ENCODE measurements around the gene KCNQ5.

KCNQ5 gene

DNA sequence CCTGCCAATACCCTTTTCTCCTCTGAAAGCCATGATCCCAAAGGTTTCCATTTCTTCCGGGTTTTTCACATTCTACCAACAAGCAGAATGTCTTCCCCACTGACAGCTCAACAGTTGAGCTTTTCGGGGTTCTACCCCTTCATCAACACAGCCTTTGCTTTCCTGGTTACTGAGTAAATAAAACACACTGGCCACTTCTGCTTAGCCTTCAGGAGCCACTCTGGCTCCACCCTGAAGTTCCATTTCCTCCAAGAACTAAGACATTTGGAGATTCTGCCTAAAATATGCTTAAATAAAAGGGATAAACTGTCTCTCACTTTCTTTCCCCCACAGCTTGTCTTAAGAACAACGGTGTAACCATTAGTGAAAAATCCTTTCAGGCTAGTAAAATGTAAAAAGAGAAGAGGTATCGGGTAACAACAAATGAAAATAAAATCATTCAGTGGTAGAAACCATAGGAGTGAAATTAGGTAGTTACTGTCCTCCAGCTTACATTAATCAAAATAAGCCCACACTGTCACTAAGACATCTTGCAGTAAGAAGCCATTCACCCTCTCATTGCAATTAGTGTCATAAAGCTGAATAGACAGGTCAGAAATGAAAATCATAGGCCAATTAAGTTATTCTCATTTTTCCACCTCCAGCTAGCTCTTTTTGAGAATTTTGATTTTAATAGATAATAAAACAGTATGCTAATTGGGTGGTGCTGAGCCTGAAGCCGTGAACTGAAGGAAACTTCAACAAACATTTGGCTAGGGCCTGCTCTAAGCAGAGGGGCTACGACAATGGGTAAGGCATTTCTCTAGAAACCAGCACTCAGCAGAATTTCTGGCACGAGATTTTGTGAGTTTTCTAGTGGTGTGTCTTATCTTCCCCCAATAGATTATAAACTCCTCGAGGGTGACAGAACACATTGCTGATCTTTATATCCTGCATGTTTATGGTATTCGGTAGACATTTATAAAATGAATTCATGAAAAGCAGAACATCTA lies 409.2 kb downstream of the KCNQ5 start:
- H2AFZ ChIP-seq (ENCODE audit: low read depth, low read length, severe bottlenecking), result no peak overlapping the region
- no peak overlapping the region for H3K4me3 ChIP-seq (ENCODE audit: insufficient read depth, low read length, poor library complexity, severe bottlenecking)
- no peak for TF ChIP-seq EZH2phosphoT487 (conservative IDR thresholded peaks at IDR 0.05; ENCODE audit: low read length)
- TF ChIP-seq, protein P1, sequence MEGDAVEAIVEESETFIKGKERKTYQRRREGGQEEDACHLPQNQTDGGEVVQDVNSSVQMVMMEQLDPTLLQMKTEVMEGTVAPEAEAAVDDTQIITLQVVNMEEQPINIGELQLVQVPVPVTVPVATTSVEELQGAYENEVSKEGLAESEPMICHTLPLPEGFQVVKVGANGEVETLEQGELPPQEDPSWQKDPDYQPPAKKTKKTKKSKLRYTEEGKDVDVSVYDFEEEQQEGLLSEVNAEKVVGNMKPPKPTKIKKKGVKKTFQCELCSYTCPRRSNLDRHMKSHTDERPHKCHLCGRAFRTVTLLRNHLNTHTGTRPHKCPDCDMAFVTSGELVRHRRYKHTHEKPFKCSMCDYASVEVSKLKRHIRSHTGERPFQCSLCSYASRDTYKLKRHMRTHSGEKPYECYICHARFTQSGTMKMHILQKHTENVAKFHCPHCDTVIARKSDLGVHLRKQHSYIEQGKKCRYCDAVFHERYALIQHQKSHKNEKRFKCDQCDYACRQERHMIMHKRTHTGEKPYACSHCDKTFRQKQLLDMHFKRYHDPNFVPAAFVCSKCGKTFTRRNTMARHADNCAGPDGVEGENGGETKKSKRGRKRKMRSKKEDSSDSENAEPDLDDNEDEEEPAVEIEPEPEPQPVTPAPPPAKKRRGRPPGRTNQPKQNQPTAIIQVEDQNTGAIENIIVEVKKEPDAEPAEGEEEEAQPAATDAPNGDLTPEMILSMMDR (IDR thresholded peaks at IDR 0.05; ENCODE audit: insufficient read depth, low read length, poor library complexity, severe bottlenecking), result no peak
- H3K9ac ChIP-seq (ENCODE audit: low read length), result no peak overlapping the region
- no peaks in the 10 kb centered on the region for H3K36me3 ChIP-seq (ENCODE audit: low read length)
- no peaks in the 10 kb centered on the region for H3K9me3 ChIP-seq (ENCODE audit: insufficient read depth, low read length)
- no peaks in the 10 kb centered on the region for H3F3A ChIP-seq (ENCODE audit: insufficient read depth)
- no peak overlapping the region for H3K27ac ChIP-seq (ENCODE audit: low read depth, low read length)
- H3K9me2 ChIP-seq (replicated peaks; ENCODE audit: insufficient read depth, low read length), result no peaks in the 10 kb centered on the region
- H3K27me3 ChIP-seq (ENCODE audit: low read length), result no peaks in the 10 kb centered on the region
- no peaks in the 10 kb centered on the region for H4K20me1 ChIP-seq (ENCODE audit: low read depth, low read length)
- H3K79me2 ChIP-seq (ENCODE audit: insufficient read depth, low read length), result no peaks in the 10 kb centered on the region
- H3K4me2 ChIP-seq (ENCODE audit: low read depth, low read length, poor library complexity, severe bottlenecking), result no peak overlapping the region

DNA sequence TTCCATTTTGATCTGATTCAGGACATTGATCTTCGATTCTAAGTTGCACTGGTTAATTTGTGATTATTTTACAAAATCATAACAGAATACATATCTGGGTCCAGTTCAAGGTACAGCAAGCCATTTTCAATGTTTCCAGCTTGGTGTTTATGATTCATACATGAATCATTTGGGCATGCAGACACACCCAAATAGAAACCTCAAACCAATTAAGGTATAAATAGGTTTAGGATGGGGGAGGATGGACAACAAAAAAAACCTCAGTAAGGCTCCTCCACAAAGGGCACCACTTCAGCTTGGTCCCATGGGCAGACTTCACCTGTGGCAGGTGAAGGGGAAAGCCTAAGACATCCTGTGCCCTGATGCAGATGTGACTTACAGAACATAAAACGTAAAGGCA lies 410.7 kb downstream of the KCNQ5 start:
- Histone ChIP-seq H3K27ac (ENCODE audit: low read depth, low read length) (no peak overlapping the region), H3K9me2 (replicated peaks; ENCODE audit: insufficient read depth, low read length) (no peaks in the 10 kb centered on the region), H3F3A (ENCODE audit: insufficient read depth) (no peaks in the 10 kb centered on the region), H3K9ac (ENCODE audit: low read length) (no peak overlapping the region), H2AFZ (ENCODE audit: low read depth, low read length, severe bottlenecking) (no peak overlapping the region), H3K79me2 (ENCODE audit: insufficient read depth, low read length) (no peaks in the 10 kb centered on the region), H3K4me3 (ENCODE audit: insufficient read depth, low read length, poor library complexity, severe bottlenecking) (no peak overlapping the region), H3K27me3 (ENCODE audit: low read length) (no peaks in the 10 kb centered on the region), H4K20me1 (ENCODE audit: low read depth, low read length) (no peaks in the 10 kb centered on the region), H3K4me2 (ENCODE audit: low read depth, low read length, poor library complexity, severe bottlenecking) (no peak overlapping the region), H3K36me3 (ENCODE audit: low read length) (no peaks in the 10 kb centered on the region), H3K9me3 (ENCODE audit: insufficient read depth, low read length) (no peaks in the 10 kb centered on the region)
- TF ChIP-seq, protein P1 (IDR thresholded peaks at IDR 0.05; ENCODE audit: insufficient read depth, low read length, poor library complexity, severe bottlenecking), result no peak
- no peak for TF ChIP-seq EZH2phosphoT487 (conservative IDR thresholded peaks at IDR 0.05; ENCODE audit: low read length)

DNA sequence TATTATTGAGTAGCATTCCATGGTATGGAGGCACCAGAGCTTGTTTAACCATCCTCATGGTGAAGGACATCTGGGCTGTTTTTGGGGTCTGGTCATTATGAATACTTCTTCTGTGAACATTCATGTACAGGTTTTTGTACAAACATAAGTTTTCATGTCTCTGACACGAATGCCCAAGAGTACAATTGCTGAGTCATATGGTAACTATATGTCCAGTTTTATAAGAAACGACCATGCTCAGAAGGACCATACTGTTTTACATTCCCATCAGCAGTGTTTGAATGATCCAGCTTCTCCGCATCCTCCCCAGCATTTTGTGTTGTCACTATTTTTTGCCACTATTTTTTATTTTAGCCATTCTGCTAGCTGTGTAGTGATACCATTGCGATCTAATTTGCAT lies 414.8 kb downstream of the KCNQ5 start:
- Histone ChIP-seq H4K20me1 (ENCODE audit: low read depth, low read length) (no peaks in the 10 kb centered on the region), H3K9me2 (replicated peaks; ENCODE audit: insufficient read depth, low read length) (no peaks in the 10 kb centered on the region), H3K36me3 (ENCODE audit: low read length) (peaks cover 3% of the 10 kb centered on the region; the same call in 1 of the 2 replicates), H2AFZ (ENCODE audit: low read depth, low read length, severe bottlenecking) (no peak overlapping the region), H3K4me3 (ENCODE audit: insufficient read depth, low read length, poor library complexity, severe bottlenecking) (no peak overlapping the region), H3K9ac (ENCODE audit: low read length) (no peak overlapping the region), H3K9me3 (ENCODE audit: insufficient read depth, low read length) (no peaks in the 10 kb centered on the region), H3K27me3 (ENCODE audit: low read length) (no peaks in the 10 kb centered on the region), H3F3A (ENCODE audit: insufficient read depth) (no peaks in the 10 kb centered on the region), H3K27ac (ENCODE audit: low read depth, low read length) (no peak overlapping the region), H3K4me2 (ENCODE audit: low read depth, low read length, poor library complexity, severe bottlenecking) (no peak overlapping the region), H3K79me2 (ENCODE audit: insufficient read depth, low read length) (no peaks in the 10 kb centered on the region)
- no peak for TF ChIP-seq EZH2phosphoT487 (conservative IDR thresholded peaks at IDR 0.05; ENCODE audit: low read length)
- TF ChIP-seq, protein P1 (IDR thresholded peaks at IDR 0.05; ENCODE audit: insufficient read depth, low read length, poor library complexity, severe bottlenecking), result no peak

All from SU-DHL-6 (cell line).